ENCODE data around the gene PICALM. TPM values are rescaled to one million over a fixed set of nuclear protein-coding genes. Genes with fewer than 3 reads are reported as not detected.

Gene PICALM
- total and polyA plus RNA-seq, 2 of the 4 experiments (the other 2 are of a cell fraction), result 235 to 453 TPM

GRCh38 chr11:86046116-86046515, 22.8 kb downstream of the PICALM start:
- Histone ChIP-seq H2AFZ (replicated peaks; ENCODE audit: low read length, poor library complexity) (no peak overlapping the region), H3K4me3 (ENCODE audit: insufficient read depth, low read depth, low read length) (no peak overlapping the region), H4K20me1 (ENCODE audit: insufficient read depth, low read length) (peaks cover 96% of the 10 kb centered on the region), H3K9me3 (ENCODE audit: control insufficient read depth, insufficient read depth, low read length) (no peaks in the 10 kb centered on the region), H2AK9ac (replicated peaks; ENCODE audit: low read depth, low read length, poor library complexity) (no peak overlapping the region), H3K23ac (ENCODE audit: low read depth, low read length) (no peak overlapping the region), H3K9me1 (ENCODE audit: insufficient read depth, low read length) (peaks cover 23% of the 10 kb centered on the region), H2AK5ac (ENCODE audit: low read depth, low read length) (no peak overlapping the region), H3K4me2 (ENCODE audit: low read depth, low read length) (no peak overlapping the region), H4K8ac (ENCODE audit: low read depth in 2 of 2, low read length in 2 of 2) (no peak overlapping the region), H2BK5ac (ENCODE audit: low read depth, low read length, poor library complexity, severe bottlenecking) (no peak overlapping the region), H2BK120ac (ENCODE audit: low read depth, low read length) (no peak overlapping the region), H2BK20ac (ENCODE audit: low read depth, low read length) (no peak overlapping the region), H3K4ac (ENCODE audit: low read depth, low read length) (no peak overlapping the region), H3K18ac (ENCODE audit: low read depth, low read length) (no peak overlapping the region), H3K56ac (ENCODE audit: extremely low read depth, insufficient read depth, low read length) (no peak overlapping the region), H4K91ac (ENCODE audit: insufficient read depth, low read depth, low read length) (no peak overlapping the region), H3K79me1 (ENCODE audit: low read depth in 1 of 2, low read length in 2 of 2) (peaks cover 0 to 46% of the 10 kb centered on the region in 2 experiments; a peak in 2 of 4 replicates), H3K9ac (ENCODE audit: low read depth, low read length) (no peak overlapping the region), H3K14ac (replicated peaks; ENCODE audit: low read depth, low read length) (no peak overlapping the region), H4K5ac (ENCODE audit: low read depth, low read length) (no peak overlapping the region), H3K36me3 (ENCODE audit: control insufficient read depth, insufficient read depth, low read length) (no peaks in the 10 kb centered on the region), H3K27ac (ENCODE audit: insufficient read depth, low read length) (no peak overlapping the region), H3K27me3 (ENCODE audit: control insufficient read depth, insufficient read depth, low read length) (no peaks in the 10 kb centered on the region), H3K4me1 (ENCODE audit: control insufficient read depth, insufficient read depth, low read length) (peaks cover 15% of the 10 kb centered on the region), H2BK15ac (ENCODE audit: low read depth, low read length) (no peak overlapping the region)
- BruUV-seq (replicated peaks), result TSS peak; percentile 4
- ChIA-PET POLR2A (ENCODE audit: unreplicated experiment) (no interaction called here), CTCF (no interaction called here)
- no peak for DNase-seq
- dilution Hi-C loops (cut with HindIII; ENCODE audit: low sequenced_read_pairs, unreplicated experiment) (no loop called here), in situ Hi-C loops (cut with MboI; ENCODE audit: low sequenced_read_pairs) (loop anchor here (25.0 kb wide), 1 partner anchor 166 kb away; no protein-coding TSS in a partner anchor), intact Hi-C loops (cut with micrococcal nuclease) (no loop called here)
- no CpG with 5 or more reads among the region's 1 CpG for WGBS, 2 experiments (ENCODE audit: extremely low coverage in 2 of 2, insufficient read length in 1 of 2)
- no peak for TF ChIP-seq MAFK (IDR thresholded peaks at IDR 0.05; ENCODE audit: low read depth, low read length)
- no peak for TF ChIP-seq RAD21 (IDR thresholded peaks at IDR 0.05; ENCODE audit: low read length)
- no peak for TF ChIP-seq MAZ (IDR thresholded peaks at IDR 0.05; ENCODE audit: borderline replicate concordance, low read depth, low read length)
- no peak for TF ChIP-seq CEBPB (IDR thresholded peaks at IDR 0.05; ENCODE audit: low read depth, low read length)
- TF ChIP-seq NFE2L2 (IDR thresholded peaks at IDR 0.05; ENCODE audit: low read depth, low read length), result no peak
- TF ChIP-seq RCOR1 (IDR thresholded peaks at IDR 0.05; ENCODE audit: insufficient replicate concordance, low read length), result no peak
- TF ChIP-seq USF2 (IDR thresholded peaks at IDR 0.05; ENCODE audit: low read depth, low read length), result no peak
- no peak for TF ChIP-seq ELK1 (IDR thresholded peaks at IDR 0.05; ENCODE audit: borderline replicate concordance, low read depth, low read length)
- TF ChIP-seq FOS (IDR thresholded peaks at IDR 0.05; ENCODE audit: low read depth, low read length), result no peak
- no peak for TF ChIP-seq MXI1 (IDR thresholded peaks at IDR 0.05; ENCODE audit: borderline replicate concordance, low read depth, low read length)
- no peak for TF ChIP-seq CTCF (conservative IDR thresholded peaks at IDR 0.05; ENCODE audit: low read depth, low read length)
- TF ChIP-seq RFX5 (IDR thresholded peaks at IDR 0.05; ENCODE audit: low read depth, low read length), result no peak
- no peak for ATAC-seq (ENCODE audit: low read depth)

Data from IMR-90 (cell line).